CD4-positive, alpha-beta T cell treated with Interleukin-6 at 100 ng/mL for 8 hours (primary cell): ENCODE measurements around the gene SLC9A4.
"Not testable (repeated sequence)": the region's sequence is repeated elsewhere in the genome, so short reads cannot be mapped to it uniquely, and the experiment has no call there.

ENCODE experiments used
- DNase-seq: peaks from one replicate; pipeline ENCODE4 v3.0.0-alpha.2; 2020; ENCODE audit warnings: mixed read lengths, low spot score

SLC9A4 gene

GRCh38 chr2:102549027-102549426 lies 76.0 kb downstream of the SLC9A4 start:
- no peak for DNase-seq

GRCh38 chr2:102550151-102550550 lies 77.1 kb downstream of the SLC9A4 start:
- DNase-seq: no peak

GRCh38 chr2:102551329-102552096 lies 78.5 kb downstream of the SLC9A4 start:
- DNase-seq: no peak

- no peak for DNase-seq
Observed at GRCh38 chr2:102553601-102554000, 80.6 kb downstream of the SLC9A4 start.

- no peak for DNase-seq
Observed at GRCh38 chr2:102558463-102558862, 85.4 kb downstream of the SLC9A4 start.

- not testable (repeated sequence) for DNase-seq
Observed at GRCh38 chr2:102562542-102562941, 89.5 kb downstream of the SLC9A4 start.

- no peak for DNase-seq
Observed at GRCh38 chr2:102575888-102576287, 102.9 kb downstream of the SLC9A4 start.

- DNase-seq: no peak
Observed at GRCh38 chr2:102578376-102578775, 105.3 kb downstream of the SLC9A4 start.

- no peak for DNase-seq
Observed at GRCh38 chr2:102581911-102582310, 108.9 kb downstream of the SLC9A4 start.

GRCh38 chr2:102582845-102583244 lies 109.8 kb downstream of the SLC9A4 start:
- no peak for DNase-seq
